Astrocyte of the cerebellum (primary cell): Measurements from ENCODE around the gene AJAP1.

Experiments
- DNase-seq: peaks from one replicate; pipeline ENCODE4 v3.0.0-alpha.2; 2011; ENCODE audit warnings: low read depth
- H3K4me3 ChIP-seq: 2 replicates; pipeline ENCODE4 v1.5.1; 2011; ENCODE audit warnings: mild to moderate bottlenecking, low read depth, low read length, moderate library complexity
- CTCF ChIP-seq: IDR thresholded peaks from 2 replicates; pipeline ENCODE4 v1.5.1; 2012; ENCODE audit warnings: low read length, low read depth, moderate library complexity, mild to moderate bottlenecking; ENCODE audit errors: missing control alignments
- in situ Hi-C: cut with HindIII; loops from 2 replicates; pipeline ENCODE4 v1.10.0; 2017; ENCODE audit warnings: low sequenced_read_pairs

AJAP1 gene

DNA sequence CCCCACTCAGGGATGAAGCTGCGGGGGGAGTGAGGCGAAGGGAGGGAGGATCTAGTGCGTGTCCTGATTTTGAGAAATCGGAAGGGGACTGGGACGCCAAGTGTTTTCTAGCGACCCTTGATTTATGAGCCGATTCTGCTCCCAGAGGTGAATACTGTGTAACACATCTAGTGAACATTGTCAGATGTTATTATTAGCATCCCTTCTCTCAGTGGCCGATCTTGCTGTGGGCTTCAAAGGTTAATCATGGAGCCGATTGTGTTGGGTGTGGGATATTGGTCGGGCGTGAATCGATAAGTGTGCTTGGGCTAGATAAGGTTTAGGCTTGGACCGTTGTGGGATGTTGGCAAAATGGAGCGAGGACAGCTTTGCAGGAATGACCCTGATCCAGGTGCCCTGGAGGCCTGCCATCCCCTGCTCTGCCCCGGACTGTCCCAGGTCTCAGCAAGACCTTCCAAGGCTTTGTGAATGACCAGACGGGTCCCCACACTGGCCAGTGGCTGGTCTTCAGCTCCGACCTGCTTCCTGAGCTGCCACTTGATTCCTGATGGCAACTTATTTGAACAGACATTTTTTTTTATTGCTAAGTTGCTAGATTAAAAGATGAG is 2.2 kb downstream of the AJAP1 start:
- no peak for DNase-seq
- peak; percentile 2 for TF ChIP-seq CTCF
- in situ Hi-C loops, result no loop called here
- no peak overlapping the region for H3K4me3 ChIP-seq

- DNase-seq, result no peak
- no peak overlapping the region for H3K4me3 ChIP-seq
- TF ChIP-seq CTCF, result no peak
- in situ Hi-C loops, result no loop called here
Measured at GRCh38 chr1:4657244-4657789, 2.9 kb downstream of the AJAP1 start.

GRCh38 chr1:4657960-4658541 is 3.6 kb downstream of the AJAP1 start:
- in situ Hi-C loops, result no loop called here
- TF ChIP-seq CTCF, result no peak
- no peak for DNase-seq
- H3K4me3 ChIP-seq, result no peak overlapping the region

- DNase-seq, result no peak
- in situ Hi-C loops, result no loop called here
- no peak overlapping the region for H3K4me3 ChIP-seq
- TF ChIP-seq CTCF, result no peak
Measured at GRCh38 chr1:4658643-4659628, 4.5 kb downstream of the AJAP1 start.

- no peak overlapping the region for H3K4me3 ChIP-seq
- no peak for TF ChIP-seq CTCF
- DNase-seq, result no peak
- in situ Hi-C loops, result no loop called here
Measured at GRCh38 chr1:4660917-4661594, 6.6 kb downstream of the AJAP1 start.

DNA sequence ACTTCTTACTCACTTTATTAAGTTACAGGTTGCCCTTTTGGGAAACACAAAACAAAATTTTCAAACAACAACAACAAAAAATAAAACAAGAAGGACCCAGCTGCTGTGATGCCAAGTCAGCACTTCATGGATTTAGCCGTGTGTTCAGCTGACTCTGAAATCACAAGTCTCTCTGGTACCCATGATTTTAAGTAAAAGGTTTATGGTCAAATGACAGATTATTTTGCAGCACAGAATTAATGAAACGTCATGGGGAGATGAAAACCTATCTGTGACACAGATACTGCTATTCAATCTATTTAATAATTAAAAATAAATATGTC is 7.1 kb downstream of the AJAP1 start:
- H3K4me3 ChIP-seq, result no peak overlapping the region
- no peak for DNase-seq
- no peak for TF ChIP-seq CTCF
- in situ Hi-C loops, result no loop called here
